ENCODE results near the gene TMEM8B.
"Not testable (repeated sequence)": the region's sequence is repeated elsewhere in the genome, so short reads cannot be mapped to it uniquely, and the experiment has no call there.

TMEM8B gene

GRCh38 chr9:35907711-35908503 is 78.9 kb downstream of the TMEM8B start:
- no peak for ATAC-seq

- no peak for ATAC-seq
Observed at GRCh38 chr9:35908504-35909125, 79.6 kb downstream of the TMEM8B start.

- no peak for ATAC-seq
Observed at GRCh38 chr9:35909274-35909673, 80.2 kb downstream of the TMEM8B start, which contains the start of gene SPAAR. SPAAR (plus strand) TSS chr9:35909490; CDS start chr9:35910464, 974 bp downstream.

- no peak for ATAC-seq
Observed at GRCh38 chr9:35909687-35910612, 80.9 kb downstream of the TMEM8B start.

- ATAC-seq, result peak in 1 of 2 donors; percentile 67
Observed at GRCh38 chr9:35910613-35911359, 81.8 kb downstream of the TMEM8B start.

- ATAC-seq, result no peak
Observed at GRCh38 chr9:35911690-35912089, 82.7 kb downstream of the TMEM8B start.

GRCh38 chr9:35912791-35913400 is 83.9 kb downstream of the TMEM8B start:
- no peak for ATAC-seq

- not testable (repeated sequence) for ATAC-seq
Observed at GRCh38 chr9:35913429-35913828, 84.4 kb downstream of the TMEM8B start.

- no peak for ATAC-seq
Observed at GRCh38 chr9:35914301-35914807, 85.3 kb downstream of the TMEM8B start.
